Astrocyte of the cerebellum (primary cell): ENCODE data around the gene DNAJC5G.
"Not testable (repeated sequence)": the region's sequence is repeated elsewhere in the genome, so short reads cannot be mapped to it uniquely, and the experiment has no call there.

Experiments used
- DNase-seq: peaks from one replicate; pipeline ENCODE4 v3.0.0-alpha.2; 2011; ENCODE audit warnings: low read depth
- H3K4me3 ChIP-seq: 2 replicates; pipeline ENCODE4 v1.5.1; 2011; ENCODE audit warnings: mild to moderate bottlenecking, low read depth, low read length, moderate library complexity
- CTCF ChIP-seq: IDR thresholded peaks from 2 replicates; pipeline ENCODE4 v1.5.1; 2012; ENCODE audit warnings: low read length, low read depth, moderate library complexity, mild to moderate bottlenecking; ENCODE audit errors: missing control alignments
- in situ Hi-C: cut with HindIII; loops from 2 replicates; pipeline ENCODE4 v1.10.0; 2017; ENCODE audit warnings: low sequenced_read_pairs

Gene DNAJC5G

GRCh38 chr2:27288610-27289009, 13.4 kb downstream of the DNAJC5G start:
- no peak for DNase-seq
- in situ Hi-C loops, result no loop called here
- H3K4me3 ChIP-seq, result no peak overlapping the region
- TF ChIP-seq CTCF, result no peak

- no peak overlapping the region for H3K4me3 ChIP-seq
- DNase-seq, result no peak
- TF ChIP-seq CTCF, result no peak
- in situ Hi-C loops, result no loop called here
Measured at GRCh38 chr2:27290549-27290948, 15.3 kb downstream of the DNAJC5G start.

GRCh38 chr2:27291865-27292264, 16.6 kb downstream of the DNAJC5G start:
- in situ Hi-C loops, result no loop called here
- DNase-seq, result no peak
- no peak for TF ChIP-seq CTCF
- H3K4me3 ChIP-seq, result no peak overlapping the region

- no peak for DNase-seq
- no peak overlapping the region for H3K4me3 ChIP-seq
- in situ Hi-C loops, result no loop called here
- TF ChIP-seq CTCF, result no peak
Measured at GRCh38 chr2:27294928-27295327, 19.7 kb downstream of the DNAJC5G start.

- no peak for TF ChIP-seq CTCF
- in situ Hi-C loops, result no loop called here
- DNase-seq, result no peak
- no peak overlapping the region for H3K4me3 ChIP-seq
Measured at GRCh38 chr2:27296481-27296880, 21.2 kb downstream of the DNAJC5G start.

GRCh38 chr2:27297195-27297594, 22.0 kb downstream of the DNAJC5G start:
- in situ Hi-C loops, result no loop called here
- no peak overlapping the region for H3K4me3 ChIP-seq
- DNase-seq, result no peak
- TF ChIP-seq CTCF, result no peak

GRCh38 chr2:27298391-27299080, 23.3 kb downstream of the DNAJC5G start:
- DNase-seq, result no peak
- no peak for TF ChIP-seq CTCF
- H3K4me3 ChIP-seq, result no peak overlapping the region
- in situ Hi-C loops, result no loop called here

- H3K4me3 ChIP-seq, in situ Hi-C loops, DNase-seq: not testable (repeated sequence)
Measured at GRCh38 chr2:27300606-27301005, 25.4 kb downstream of the DNAJC5G start.
